Progenitor cell of endocrine pancreas (in vitro differentiated cells): Measurements from ENCODE around the gene MTREX. TPM values are rescaled to one million over a fixed set of nuclear protein-coding genes. Genes with fewer than 3 reads are reported as not detected.

Experiments
- DNase-seq: peaks from one replicate; pipeline ENCODE4 v3.0.0; 2021; ENCODE audit warnings: low spot score; ENCODE audit not compliant: unreplicated experiment
- H3K27ac Mint-ChIP-seq: 2 replicates; pipeline ENCODE4 v1.8.0; 2021; ENCODE audit warnings: mild to moderate bottlenecking, moderate library complexity, mixed read lengths
- H3K27me3 Mint-ChIP-seq: 2 replicates; pipeline ENCODE4 v1.8.0; 2021; ENCODE audit warnings: mixed read lengths
- H3K36me3 Mint-ChIP-seq: 2 replicates; pipeline ENCODE4 v1.8.0; 2022; ENCODE audit warnings: mixed read lengths; ENCODE audit not compliant: insufficient read depth
- H3K4me1 Mint-ChIP-seq: 2 replicates; pipeline ENCODE4 v1.8.0; 2021; ENCODE audit warnings: low read depth, mixed read lengths
- H3K4me3 Mint-ChIP-seq: 2 replicates; pipeline ENCODE4 v1.8.0; 2021; ENCODE audit warnings: low read depth, mild to moderate bottlenecking, moderate library complexity, mixed read lengths
- H3K9me3 Mint-ChIP-seq: 2 replicates; pipeline ENCODE4 v1.8.0; 2021; ENCODE audit warnings: low read depth, mixed read lengths
- CTCF ChIP-seq: fragments of 200-600 bp; sonication (generic); IDR thresholded peaks from one replicate; pipeline ENCODE4 v1.5.0; 2021; ENCODE audit warnings: antibody characterized with exemption, mild to moderate bottlenecking; ENCODE audit not compliant: unreplicated experiment
- total RNA-seq: library from RNA; stranded (reverse); gene quantifications from 2 replicates; pipeline ENCODE4 v1.2.1, GENCODE V29; 2021

MTREX gene
- total RNA-seq, 1 donor from 2014 or later, result 75.5 TPM

- Mint-ChIP-seq H3K27me3 (no peaks in the 10 kb centered on the region), H3K36me3 (peaks cover 11% of the 10 kb centered on the region), H3K9me3 (no peaks in the 10 kb centered on the region), H3K4me1 (peaks cover 2% of the 10 kb centered on the region), H3K27ac (no peak overlapping the region), H3K4me3 (no peak overlapping the region)
- DNase-seq, result no peak
- TF ChIP-seq CTCF, result no peak
These were observed 4.5 kb upstream of the MTREX start for GRCh38 chr5:55303238-55303690.

GRCh38 chr5:55304584-55304983, 3.2 kb upstream of the MTREX start:
- Mint-ChIP-seq H3K36me3 (peaks cover 11% of the 10 kb centered on the region), H3K27me3 (no peaks in the 10 kb centered on the region), H3K27ac (no peak overlapping the region), H3K9me3 (no peaks in the 10 kb centered on the region), H3K4me3 (no peak overlapping the region), H3K4me1 (peaks cover 2% of the 10 kb centered on the region)
- TF ChIP-seq CTCF, result no peak
- no peak for DNase-seq

DNA sequence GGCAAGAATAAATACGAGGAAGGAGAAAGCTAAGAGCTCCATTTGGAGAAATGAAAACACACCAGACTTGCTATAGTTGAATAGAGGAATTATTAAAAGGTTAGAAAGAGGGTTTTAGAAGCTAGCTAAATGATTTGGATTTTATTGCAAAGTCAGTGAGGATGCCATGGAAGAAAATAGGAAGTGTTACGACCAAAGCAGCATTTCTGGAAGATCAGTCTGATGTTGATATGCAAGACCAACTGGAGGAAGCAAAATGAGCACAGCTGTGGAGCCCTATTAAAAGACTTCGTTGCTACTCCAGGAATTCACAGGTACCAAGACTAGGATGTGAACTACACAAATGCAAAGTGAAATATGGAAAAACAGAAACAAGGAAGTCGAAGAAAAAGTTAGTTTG, 2.4 kb upstream of the MTREX start:
- no peak overlapping the region for H3K27ac Mint-ChIP-seq
- no peak for DNase-seq
- H3K4me1 Mint-ChIP-seq, result peaks cover 2% of the 10 kb centered on the region
- H3K27me3 Mint-ChIP-seq, result no peaks in the 10 kb centered on the region
- no peaks in the 10 kb centered on the region for H3K9me3 Mint-ChIP-seq
- H3K4me3 Mint-ChIP-seq, result no peak overlapping the region
- no peak for TF ChIP-seq CTCF
- H3K36me3 Mint-ChIP-seq, result peaks cover 11% of the 10 kb centered on the region

DNA sequence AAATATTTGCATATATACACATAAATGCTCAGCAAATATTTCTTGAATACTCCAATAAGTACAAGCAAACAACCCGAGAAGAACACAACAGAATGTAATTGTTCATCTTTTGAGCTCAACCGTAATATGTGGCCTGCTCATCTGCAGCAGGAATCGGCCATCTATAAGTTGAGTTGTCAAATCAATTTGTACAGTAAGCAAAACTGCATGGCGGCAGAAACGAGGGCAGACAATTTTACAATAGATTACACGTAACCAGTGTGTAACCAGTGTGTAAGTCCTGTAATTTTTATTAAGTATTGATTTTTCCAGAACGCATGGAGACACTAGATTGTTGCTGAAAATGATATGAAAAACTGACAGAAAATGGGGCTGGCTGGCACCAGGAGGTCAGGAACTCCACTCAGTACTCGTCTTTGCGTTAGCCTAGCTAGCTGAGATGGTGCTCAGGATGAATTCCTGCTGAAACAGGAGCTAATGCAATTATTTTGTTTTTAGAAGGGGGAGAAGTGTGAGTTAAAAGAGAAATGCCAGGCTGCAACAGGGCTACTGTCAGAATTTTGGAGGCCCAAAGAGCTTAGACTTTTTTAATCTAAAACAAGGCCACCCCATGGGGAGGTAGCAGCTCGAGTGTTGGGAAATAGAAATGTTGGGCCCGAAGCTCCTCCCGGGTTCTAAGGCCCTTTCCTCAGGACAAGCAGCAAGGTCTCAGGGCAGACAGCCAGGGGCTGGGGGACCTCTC, 977 bp upstream of the MTREX start:
- no peak overlapping the region for H3K4me3 Mint-ChIP-seq
- DNase-seq, result no peak
- no peak overlapping the region for H3K27ac Mint-ChIP-seq
- H3K27me3 Mint-ChIP-seq, result no peaks in the 10 kb centered on the region
- TF ChIP-seq CTCF, result no peak
- peaks cover 6% of the 10 kb centered on the region for H3K36me3 Mint-ChIP-seq
- no peaks in the 10 kb centered on the region for H3K9me3 Mint-ChIP-seq
- peaks cover 2% of the 10 kb centered on the region for H3K4me1 Mint-ChIP-seq

GRCh38 chr5:55308254-55308836, 556 bp downstream of the MTREX start:
- DNase-seq, result no peak
- Mint-ChIP-seq H3K4me1 (peaks cover 2% of the 10 kb centered on the region), H3K27me3 (no peaks in the 10 kb centered on the region), H3K9me3 (no peaks in the 10 kb centered on the region), H3K27ac (no peak overlapping the region), H3K36me3 (peaks cover 3% of the 10 kb centered on the region), H3K4me3 (no peak overlapping the region)
- no peak for TF ChIP-seq CTCF
